ENCODE results near the gene METTL25B.

METTL25B gene

DNA sequence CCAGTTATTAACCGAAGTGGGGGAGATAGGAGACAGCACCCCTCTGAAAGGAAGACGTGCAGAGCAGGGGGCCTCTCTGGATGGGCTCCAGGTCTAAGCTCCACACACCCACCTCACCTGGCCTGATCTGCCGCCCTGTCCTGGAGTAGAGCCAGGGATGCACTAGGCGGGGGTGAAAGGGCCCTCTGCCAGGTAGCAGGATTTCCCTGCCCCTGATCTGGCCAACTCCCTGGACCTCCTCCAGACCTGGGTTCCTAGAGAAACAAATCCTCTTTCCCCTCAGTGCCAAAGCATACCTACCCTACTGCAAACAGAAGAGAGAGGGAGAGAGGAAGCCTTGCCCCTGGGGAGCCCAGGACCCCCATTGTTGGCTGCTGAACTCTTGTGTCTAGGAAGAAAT is 24.9 kb upstream of the METTL25B start:
- no peak for DNase-seq

DNA sequence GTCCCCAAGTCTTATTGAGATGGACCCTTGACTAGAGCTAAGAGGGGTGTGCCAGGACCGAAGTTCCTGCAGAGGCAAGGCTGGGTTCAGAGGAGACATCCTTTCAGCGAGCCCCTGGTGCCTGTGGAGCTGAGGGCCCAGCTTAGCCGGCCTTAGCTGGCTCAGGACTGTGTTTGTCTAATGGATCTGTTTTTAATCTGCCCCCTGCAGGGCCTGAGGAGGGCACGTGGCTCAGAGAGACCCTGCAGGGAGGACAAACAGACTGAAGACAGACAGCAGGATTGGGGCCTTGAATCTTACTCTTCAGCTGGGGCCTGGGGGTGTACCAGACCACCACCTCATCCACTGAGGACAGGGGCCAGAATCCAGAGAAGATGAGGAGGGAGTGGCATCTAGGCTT is 24.5 kb upstream of the METTL25B start:
- no peak for DNase-seq

DNA sequence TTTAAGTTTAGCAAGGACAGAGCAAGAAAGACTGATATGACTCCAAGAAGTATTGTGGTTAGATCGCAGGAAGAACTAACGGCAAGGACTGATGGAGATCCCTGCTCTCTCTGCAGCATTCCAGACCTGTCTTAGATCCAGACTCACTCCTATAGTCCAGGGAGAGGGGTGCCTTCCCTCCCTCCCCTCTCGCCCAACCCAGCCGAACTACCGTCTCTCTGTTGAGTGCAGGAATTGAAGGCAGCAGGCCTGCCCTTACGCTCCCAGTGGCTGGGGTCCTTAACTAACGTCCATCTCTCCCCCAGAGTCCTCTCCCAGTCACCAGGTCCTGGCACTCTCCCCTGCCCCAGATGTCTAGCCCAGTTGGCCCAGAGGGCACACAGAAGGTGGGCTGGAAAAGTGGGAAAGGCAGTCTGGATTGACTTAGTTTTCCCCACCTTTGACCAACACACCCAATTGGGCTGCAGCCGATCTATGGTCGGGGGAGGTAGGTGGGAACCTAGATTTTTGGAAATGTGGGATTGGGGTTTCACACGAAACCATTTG is 24.0 kb upstream of the METTL25B start:
- no peak for DNase-seq

DNA sequence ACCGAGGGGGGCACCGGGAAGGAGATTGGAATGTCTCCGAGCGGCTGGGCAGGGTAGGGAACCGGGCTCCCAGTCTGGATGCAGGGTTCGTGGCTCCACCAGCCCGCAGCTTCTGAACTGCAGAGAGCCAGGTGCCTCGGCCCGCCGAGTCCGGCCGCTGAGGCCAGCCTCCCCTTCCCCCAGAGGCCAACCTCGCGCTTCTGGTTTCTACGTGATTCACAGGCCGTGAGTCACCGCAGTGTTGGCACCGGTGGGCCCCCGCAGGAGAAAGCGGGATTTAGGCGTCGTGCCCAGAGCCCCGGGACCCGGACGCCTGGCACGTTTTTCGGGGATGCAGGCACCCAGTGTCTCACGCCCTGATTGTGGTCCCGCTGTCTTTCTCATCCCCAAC is 23.3 kb upstream of the METTL25B start:
- DNase-seq = peak; percentile 69

DNA sequence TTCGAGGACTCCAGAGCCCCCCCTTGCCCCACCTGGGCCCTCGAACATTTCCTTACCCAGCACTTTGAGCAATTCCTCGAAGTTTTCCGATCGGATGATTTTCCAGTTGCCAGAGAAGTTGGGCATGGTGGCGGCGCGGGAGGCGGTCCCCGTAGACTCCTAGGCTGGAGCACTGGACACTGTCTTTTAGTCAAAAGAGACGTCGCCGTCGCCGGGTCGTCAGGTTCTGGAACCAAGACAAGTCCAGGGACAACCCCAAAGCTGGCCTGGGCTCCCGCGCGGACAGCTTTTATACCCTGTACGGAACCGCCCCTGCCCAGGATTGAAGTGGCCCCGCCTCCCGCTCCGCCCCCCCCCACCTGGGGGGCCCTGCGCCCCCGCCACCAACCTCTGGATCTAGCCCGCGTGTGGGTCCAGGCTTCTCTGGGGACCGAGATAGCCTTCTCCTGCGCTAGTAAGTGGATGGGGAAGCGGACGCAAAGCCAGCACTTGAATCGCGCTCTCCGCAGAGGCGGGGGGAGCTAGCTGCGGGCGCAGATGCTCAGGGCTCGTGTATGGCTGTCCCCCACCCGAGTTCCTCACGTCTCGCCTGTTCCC is 22.9 kb upstream of the METTL25B start, which contains the start of gene CRABP2:
Gene CRABP2 (minus strand): TSS at position 263 of the 597 bp plus-strand sequence. CDS start 137 bp downstream, at position 126.
- DNase-seq = peak; percentile 87

DNA sequence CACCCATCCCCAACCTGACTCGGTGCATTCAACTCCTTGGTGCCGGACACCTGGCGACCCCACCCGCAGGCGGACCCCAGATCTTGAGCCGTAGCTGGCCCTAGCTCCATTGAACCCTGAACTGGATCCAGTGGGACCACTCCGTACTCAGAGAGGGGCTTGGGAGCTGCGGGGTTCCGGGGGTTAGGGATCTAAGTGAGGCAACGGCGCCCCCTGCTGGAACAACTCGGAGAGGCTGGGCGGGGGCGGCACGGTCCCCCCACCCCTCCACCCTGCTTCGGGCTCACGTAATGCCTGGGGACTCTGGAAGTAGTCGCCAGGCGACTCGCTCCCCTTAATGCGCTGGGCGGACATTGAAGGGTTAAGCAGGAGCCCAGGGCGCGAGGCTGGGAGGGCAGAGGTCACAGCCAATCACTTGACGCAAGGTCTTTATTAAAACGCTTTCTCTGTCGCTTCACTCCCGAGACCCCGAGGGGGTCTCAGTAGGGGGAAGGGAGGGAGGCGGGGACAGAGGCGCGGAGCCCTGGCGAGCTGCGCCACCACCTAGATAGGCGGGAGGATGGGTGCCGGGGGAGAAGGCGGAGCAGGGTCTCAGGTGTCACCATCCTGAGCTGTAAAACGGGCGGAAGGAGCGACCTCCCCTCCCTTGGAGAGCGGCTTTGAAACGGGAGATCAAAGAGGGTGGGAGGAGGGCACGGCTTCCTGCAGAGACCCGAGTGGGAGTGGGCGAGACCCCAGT is 22.2 kb upstream of the METTL25B start:
- peak; percentile 91 for DNase-seq

DNA sequence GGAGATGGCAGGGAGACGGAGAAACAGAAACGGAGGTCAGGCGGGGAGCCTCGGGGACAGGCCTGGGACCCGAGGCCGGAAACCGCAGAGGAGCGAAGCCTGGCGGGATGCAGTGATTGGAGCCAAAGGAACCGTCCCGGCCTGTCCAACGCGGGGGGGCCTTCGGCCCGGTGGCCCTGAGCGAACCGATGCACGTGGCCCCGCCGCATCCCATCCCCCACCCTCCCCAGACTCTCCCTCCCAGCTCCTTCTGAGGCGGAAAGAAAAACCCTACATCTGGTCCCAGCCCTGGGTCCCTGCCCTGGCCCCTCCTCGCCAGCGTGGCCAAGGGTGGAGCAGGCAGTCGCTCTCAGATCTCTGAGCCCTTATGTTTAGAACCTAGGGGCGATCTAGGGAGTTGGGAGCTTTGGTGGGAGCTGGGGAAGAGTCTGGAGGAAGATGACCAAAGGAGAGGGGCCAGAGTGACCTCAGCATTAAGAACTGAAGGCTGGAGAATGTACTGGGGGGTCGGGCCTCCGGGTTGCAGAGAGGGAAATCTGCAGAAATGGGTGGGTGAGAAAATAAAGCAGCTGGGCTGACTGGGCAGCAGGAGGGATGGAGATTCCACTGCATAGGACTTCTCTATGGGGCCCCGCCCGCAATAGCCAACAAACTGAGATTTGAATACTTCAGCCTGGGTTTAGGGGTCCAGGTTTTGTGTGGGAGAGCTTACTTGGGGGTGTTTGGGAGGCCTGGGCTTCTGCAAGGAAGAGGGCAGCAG is 21.4 kb upstream of the METTL25B start:
- peak; percentile 90 for DNase-seq

DNA sequence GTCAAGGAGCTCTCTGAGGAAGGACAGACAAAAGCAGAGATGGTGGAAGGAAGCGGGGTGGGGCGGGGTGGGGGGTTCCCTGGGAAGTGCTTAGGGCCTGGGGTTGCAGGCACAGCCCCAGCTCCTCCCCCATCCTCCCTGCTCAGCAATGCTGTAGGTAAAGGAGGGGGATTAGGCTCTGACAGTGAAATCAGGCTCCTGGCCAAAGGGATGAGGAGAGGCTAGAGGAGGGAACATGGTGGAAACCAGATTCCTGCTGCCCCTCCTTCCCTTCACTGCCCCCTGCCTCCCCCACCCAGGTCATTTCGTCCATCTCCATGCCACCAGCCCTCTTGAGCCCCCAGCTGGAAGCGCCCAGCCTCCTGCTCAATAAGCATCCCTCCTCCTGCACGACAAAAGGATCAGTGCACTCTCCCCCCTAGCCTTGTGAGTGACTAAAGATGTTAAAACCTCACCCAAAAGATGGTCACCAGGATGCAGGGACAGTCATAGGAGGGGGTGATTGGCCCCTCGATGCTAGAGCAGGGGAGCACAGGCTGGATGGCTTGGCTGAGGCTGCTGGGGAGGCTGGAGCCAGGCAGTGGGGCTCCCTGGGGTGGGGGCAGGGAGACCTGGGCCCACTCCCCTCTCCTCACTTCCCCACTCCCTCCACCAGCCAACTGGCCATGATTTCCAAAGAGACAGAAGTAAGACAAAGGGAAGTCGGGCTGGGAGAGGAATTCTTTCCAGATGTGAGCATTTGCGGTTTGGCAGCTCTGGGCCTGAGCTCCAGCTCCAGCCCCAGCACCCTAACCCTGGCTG is 20.7 kb upstream of the METTL25B start:
- DNase-seq = peak; percentile 81

DNA sequence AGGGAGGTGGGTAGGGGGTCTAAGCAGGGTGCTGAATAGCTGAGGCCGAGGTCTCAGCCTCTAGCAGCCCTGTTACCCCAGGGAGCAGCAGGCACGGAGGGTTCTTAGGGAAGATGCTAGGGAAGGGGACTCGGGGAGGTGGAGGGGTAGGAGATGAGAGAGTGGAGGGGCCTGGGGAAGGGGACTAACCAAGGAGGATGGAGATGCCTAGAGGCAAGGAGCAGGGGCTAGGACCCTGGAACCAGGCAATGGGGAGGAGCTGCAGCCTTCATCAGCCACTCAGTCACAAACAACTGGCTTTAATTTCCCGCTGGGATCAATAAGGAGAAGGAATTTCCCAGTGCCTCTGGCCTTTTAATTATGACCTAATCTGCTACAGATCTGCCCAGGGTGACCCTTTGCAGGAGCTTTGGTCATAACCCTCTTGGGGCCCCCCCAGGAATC is 20.0 kb upstream of the METTL25B start:
- DNase-seq = no peak

DNA sequence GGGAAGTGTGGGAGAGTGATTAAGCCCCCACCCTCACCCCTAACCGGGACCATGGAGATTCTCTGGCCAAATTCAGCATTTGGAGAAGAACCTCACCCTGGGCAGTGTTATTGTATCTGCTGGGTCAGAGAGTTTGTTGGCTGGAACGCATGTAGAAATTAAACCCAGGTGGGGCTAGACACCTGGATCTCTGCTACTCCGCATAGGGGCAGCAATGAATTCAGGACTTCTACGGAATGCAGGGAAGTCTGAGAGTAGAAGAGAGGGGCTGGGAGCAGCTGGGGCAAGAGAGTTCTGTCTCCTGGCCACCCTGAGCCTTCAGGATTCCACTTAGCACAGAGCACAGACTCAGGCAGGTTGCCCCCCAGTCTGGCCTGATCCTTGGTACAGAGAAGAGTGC is 19.2 kb upstream of the METTL25B start:
- DNase-seq = no peak

DNA sequence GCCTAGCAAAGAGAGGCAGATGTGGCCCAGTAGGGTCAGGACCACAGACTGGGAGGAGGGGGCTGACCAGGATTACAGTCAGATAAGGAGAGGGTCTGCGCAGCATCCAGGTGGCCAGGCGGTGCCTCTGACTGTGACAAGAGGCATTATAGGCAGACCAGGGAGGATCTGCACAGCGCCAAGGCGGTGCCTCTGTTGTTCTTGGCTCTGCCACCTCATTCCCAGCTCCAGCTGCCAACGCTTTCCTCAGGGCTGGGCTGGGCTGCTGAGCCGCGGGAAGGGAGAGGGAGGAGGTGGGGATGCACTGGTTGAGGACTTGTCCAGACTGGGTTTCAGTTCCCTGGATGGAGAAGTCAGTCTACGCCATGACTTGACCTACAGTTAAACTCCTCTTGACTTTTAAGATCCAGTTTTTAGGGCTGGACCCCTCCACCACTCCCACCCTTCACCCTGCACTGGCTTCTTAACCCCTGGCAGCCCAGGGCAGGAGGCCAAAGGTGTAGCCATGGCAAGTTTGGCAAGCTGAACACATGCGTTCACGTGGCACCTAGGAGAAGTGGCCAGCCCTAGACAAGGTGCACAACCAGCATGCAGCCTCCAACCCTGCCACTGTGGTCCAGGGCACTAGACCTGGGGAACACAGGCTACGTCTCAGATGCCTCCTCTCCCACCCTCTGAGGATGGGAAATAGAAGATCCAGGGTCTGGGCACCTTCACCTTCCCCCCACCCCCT is 18.3 kb upstream of the METTL25B start:
- peak; percentile 78 for DNase-seq

DNA sequence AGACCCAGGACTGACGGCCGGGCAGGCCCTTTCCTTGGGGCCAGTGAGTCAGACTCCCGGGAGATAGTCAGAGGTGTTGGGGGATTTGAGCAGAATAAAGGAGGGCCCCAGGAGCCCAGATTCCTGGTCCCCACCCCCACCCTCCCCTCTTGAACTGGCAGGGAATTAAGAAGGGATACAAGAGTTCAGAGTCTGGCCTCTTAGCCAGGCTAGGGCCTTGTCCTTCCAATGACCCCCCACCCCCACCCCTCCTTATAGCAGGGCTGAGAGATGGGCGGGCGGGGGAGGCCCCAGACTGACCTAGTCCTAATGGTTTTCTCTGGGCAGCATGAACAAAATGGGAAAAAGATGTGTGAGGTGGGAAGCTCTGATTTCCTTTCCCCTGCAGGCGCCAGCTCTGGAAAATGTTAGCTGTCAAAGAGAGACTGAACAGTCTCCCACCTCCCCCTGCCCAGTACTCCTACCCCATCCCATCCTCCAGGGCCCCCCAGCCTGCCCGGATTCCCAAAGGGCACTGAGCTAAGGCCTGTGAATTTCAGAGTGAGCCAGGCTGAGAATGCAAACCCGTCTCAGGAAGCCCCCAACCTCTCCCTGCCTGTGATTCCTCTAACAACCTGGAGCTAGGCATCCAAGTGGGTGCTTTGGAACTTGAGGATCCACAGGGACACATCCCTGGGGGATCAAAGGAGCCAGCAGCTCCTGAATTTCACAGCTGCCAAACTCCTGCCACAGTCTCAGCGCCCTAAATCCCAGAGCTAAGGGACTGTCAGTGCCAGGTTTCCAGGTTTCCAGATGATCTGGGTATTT is 17.1 kb upstream of the METTL25B start:
- peak; percentile 73 for DNase-seq

DNA sequence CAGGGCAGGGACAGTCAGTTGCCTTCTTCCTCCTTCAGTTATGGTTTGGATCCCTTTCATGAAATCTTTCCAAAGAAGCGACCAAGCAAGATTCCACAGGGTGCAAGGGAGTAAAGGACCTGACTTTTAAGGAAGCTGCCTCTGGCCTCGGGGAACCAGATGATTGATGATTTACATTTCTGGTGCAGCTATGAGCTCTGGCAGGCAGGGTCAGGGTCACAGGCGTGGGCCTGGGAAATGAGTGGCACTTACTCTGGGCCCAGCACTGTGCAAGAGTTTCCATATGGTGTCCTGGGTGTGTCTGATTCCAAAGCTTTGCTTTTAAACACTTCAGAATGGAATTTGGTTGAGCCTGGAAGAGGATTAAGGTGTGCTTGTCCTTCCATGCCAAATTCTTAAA is 15.6 kb upstream of the METTL25B start:
- DNase-seq = no peak

DNA sequence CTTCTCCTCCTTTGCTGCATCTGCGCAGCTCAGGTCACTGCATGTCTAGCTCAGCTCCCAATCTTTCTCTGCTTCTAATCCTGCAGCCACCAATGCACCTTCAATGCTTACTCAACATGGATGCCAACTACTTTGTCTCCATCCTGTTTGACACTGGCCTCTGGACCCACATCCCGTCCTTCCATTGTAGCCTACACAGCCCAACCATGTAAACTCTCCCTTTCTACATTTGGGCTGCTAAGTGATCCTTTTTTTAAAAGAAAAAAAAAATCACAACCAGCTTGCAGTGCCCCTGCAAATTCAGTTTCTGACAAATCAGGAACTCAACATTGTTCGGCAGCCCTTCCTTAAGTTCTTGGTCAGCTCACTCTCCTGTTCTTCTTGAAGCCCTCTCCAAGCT is 13.4 kb upstream of the METTL25B start:
- DNase-seq = no peak

DNA sequence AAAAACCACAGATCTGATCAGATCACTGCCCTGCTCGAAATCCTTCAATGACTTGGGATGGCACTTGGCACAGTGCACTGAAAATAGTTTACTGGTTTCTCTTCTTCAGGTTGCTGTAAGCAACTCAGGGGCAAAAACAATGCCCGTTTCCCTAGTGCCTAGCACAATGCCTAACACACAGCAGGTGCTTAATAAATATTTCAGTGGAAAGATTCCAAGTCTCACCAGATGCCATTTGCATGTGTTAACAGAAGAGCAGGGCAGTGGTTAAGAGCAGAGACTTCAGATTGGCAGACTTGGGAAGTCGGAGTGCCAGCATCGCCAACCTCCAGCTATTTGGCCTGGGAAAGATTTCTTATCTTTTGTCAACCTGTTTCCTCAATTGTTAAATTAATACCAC is 10.9 kb upstream of the METTL25B start:
- DNase-seq = no peak

DNA sequence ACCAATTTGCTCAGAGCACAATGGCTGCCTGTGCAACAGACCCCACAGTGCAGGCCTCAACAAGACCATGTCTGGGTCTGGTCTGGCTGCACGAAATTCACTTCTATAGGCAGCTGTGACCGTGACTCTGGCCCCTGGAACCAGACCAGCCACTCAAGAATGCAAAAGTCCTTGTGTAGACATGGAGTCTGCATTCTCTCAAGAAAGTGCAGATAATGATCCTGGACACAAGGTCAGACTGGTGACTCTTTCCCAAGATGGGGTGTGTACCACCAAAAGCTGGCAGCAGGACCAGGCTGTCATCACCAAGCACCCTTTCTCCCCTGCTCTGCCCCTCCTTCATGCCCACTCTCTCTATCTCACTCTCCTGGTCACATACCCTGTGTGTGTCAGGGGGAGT is 7.1 kb upstream of the METTL25B start:
- DNase-seq = no peak

DNA sequence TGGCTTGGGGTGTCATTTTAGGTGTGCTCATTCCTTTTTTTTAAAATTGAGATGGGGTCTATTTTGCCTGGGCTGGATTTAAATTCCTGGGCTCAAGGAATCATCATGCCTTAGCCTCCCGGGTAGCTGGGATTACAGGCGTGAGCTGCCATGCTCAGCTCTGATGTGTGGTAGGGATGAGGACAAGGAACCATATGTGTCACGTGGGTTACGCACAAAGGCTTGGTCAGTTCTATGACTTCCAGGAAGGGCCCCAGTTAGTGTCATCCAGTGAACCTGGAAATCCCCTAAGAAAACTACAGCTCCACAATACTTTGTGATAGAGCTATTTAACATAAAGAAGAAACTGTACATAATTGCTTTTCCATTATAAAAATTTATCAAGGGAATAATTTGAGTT is 6.7 kb upstream of the METTL25B start:
- DNase-seq = no peak

DNA sequence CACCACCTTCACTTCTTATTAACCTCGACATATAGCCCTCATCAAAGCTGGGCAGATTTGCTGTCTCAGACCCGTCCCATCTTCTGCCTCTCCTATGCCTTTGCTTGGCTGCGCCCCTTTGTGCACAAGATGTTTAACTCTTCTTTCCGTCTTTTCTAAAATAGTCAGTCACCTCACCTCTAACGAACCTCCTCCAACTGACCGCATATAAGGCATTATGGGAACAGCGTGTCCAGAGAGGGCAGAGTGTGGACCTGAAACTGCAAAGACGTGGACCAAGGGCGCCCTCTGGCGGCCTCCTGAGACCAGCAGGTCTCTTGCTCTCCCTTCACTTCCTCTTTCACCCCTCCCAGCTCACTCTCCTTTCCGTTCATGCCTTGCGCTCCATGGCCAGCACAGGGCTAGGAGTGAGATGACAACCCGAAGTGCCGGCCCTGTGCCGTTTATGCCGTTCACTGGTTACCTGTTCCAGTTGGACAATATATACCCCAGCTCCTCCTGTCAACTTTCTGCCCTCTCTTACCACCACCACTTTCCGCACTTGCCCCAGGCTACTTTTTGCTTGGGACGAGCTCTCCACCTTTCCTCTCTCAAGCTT is 2.5 kb upstream of the METTL25B start:
- DNase-seq = peak; percentile 93

DNA sequence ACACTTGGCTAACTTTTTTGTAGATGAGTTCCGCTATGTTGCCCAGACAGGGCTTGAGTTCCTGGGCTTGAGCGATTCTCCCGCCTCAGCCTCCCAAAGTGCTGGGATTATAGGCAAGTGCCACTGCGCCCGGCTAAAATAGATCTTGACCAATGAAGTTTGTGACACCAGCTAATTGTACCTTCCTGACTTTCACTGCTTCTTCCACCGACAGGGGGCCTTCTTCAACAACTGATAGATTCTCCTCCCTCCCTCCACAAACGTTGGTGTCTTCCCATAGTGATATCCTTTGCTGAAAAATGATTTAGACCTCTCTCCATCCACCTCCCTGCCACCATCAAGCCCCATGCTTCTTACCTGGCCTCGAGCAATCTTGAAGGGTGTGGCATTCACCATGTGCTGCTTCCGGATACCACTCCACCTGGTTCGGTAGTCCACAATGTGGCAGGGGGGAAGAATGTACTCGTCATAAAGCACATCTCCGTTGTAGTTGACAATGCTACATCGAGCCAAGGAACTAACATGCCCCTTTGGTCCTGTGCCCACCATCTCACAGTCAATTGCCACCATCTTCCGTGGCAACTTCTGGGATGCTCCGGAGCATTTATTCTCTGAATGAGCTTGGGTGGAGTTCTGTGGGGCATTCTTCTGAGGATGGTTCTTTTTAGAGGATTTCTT is 1.6 kb upstream of the METTL25B start:
- no peak for DNase-seq

DNA sequence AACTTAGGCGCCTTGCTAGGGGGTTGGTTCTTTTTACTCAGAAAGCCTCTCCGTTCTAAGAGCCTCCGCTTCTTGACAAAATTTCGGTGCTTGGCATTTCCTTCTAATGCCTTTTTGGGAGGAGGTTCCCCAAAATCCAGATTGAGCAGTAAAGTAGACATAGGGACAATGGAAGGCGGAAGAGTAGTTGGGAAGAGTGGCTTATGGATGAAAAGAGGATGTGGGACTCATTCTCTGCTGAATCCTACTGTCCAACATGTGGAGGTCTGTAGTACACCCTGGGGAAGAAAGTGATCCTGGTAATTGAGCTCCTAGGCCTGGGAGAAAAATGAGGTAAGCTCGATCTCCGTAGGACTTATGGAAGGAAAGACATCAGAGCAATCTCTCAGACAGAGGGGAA is 777 bp upstream of the METTL25B start:
- no peak for DNase-seq

All from right forelimb (tissue), 1 donor.